Measurements from ENCODE around the gene TULP1. TPM values are rescaled to one million over a fixed set of nuclear protein-coding genes. Genes with fewer than 3 reads are reported as not detected.

TULP1 gene
- total and polyA plus RNA-seq, 10 donors = 0.03 to 0.09 (median 0.04) TPM; not detected in 7

DNA sequence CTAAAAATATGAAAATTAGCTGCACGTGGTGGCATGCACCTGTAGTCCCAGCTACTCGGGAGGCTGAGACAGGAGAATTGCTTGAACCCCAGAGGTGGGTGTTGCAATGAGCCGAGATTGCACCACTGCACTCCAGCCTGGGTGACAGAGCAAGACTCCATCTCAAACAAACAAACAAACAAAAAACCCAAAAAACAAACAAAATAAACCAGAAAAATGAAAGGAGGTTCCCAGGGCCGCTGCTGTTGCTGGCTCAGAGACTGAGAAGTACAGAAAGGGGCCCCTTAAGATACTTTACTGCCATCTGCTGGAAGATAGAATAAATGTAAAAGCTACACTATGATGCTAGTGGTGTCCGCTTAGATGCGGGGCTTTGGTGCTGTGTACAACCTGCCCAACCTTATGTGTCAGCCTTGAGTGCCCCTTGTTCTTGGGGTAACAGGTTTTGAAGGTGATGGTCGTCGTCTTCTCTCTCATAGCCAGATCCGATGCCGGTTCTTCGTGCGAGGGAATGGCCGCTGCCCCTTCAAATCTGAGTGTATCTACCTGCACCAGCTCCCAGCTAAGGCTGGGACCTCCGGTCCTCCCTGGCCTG lies 63.3 kb downstream of the TULP1 start:
- Histone ChIP-seq H3K36me3 (no peaks in the 10 kb centered on the region), H3K4me3 (no peak overlapping the region), H3K27me3 (replicated peaks in 1 of 7) (no peaks in the 10 kb centered on the region), H3K9me3 (no peaks in the 10 kb centered on the region), H3K27ac (no peak overlapping the region), H3K4me1 (peaks cover 22 to 48% (median 31%) of the 10 kb centered on the region in 6 donors)
- no peak for DNase-seq
- whole genome bisulfite sequencing, 5 donors = 31 to 41% (median 34%) methylated on average over 14 of the region's 14 CpGs
- intact Hi-C loops (cut with DNase I; ENCODE audit: low total_unique reads) = no loop called here
- no peak for TF ChIP-seq POLR2A (IDR thresholded peaks at IDR 0.05)
- TF ChIP-seq, protein P1, sequence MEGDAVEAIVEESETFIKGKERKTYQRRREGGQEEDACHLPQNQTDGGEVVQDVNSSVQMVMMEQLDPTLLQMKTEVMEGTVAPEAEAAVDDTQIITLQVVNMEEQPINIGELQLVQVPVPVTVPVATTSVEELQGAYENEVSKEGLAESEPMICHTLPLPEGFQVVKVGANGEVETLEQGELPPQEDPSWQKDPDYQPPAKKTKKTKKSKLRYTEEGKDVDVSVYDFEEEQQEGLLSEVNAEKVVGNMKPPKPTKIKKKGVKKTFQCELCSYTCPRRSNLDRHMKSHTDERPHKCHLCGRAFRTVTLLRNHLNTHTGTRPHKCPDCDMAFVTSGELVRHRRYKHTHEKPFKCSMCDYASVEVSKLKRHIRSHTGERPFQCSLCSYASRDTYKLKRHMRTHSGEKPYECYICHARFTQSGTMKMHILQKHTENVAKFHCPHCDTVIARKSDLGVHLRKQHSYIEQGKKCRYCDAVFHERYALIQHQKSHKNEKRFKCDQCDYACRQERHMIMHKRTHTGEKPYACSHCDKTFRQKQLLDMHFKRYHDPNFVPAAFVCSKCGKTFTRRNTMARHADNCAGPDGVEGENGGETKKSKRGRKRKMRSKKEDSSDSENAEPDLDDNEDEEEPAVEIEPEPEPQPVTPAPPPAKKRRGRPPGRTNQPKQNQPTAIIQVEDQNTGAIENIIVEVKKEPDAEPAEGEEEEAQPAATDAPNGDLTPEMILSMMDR (IDR thresholded peaks at IDR 0.05 in 8 of 11, conservative IDR thresholded peaks at IDR 0.05 in 3 of 11) = peak; percentile 63 to 84 (median 78)

DNA sequence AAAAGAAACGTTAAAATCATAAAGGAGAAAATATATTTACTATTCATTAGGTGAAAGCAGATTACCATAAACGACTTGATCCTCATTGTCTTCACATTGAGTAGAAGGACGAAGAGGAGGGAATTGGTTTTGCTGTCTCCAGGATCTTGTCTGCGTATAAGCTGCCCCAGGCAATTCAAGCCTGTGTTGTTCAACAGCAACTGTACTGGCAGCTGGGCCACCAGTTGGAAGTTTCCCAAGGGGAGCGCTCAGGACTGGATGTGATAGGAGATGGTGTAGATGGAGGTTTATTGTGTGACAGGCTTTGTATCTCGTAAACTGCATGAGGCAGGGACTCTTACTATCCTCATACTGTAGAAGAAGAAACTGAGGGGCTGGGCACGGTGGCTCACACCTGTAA lies 64.5 kb downstream of the TULP1 start:
- no peak overlapping the region for H3K27ac ChIP-seq
- WGBS, 5 donors = 76 to 86% (median 81%) methylated on average over 7 of the region's 7 CpGs
- no peak for DNase-seq
- no peaks in the 10 kb centered on the region for H3K27me3 ChIP-seq (replicated peaks in 1 of 7)
- TF ChIP-seq, protein P1 (IDR thresholded peaks at IDR 0.05 in 8 of 11, conservative IDR thresholded peaks at IDR 0.05 in 3 of 11) = no peak
- no peak for TF ChIP-seq POLR2AphosphoS5 (IDR thresholded peaks at IDR 0.05)
- no peak for TF ChIP-seq POLR2A (IDR thresholded peaks at IDR 0.05)
- intact Hi-C loops (cut with DNase I; ENCODE audit: low total_unique reads) = no loop called here
- H3K36me3 ChIP-seq = no peaks in the 10 kb centered on the region
- H3K4me3 ChIP-seq = no peak overlapping the region
- no peaks in the 10 kb centered on the region for H3K9me3 ChIP-seq
- H3K4me1 ChIP-seq = peaks cover 13 to 36% (median 24%) of the 10 kb centered on the region in 6 donors

Small RNAs within 50 kb of the gene (microRNA-seq; reads per million reads assigned to microRNA genes)
- gene MIR7111 = 0 to 0.57 (median 0) reads per million in 3 donors

Small RNAs within 50 kb of the gene (small RNA-seq; reads per million reads assigned to genes)
- 0 to 0.17 (median 0) reads per million in 4 donors for gene MIR7111

Other genes with a start within 250 kb of the TULP1 start
- gene DEF6, start 215.1 kb downstream of the TULP1 start, total RNA-seq = 10 to 100 TPM; 57.9 to 89.0 (median 72.1) TPM
- gene DEF6, start 215.1 kb downstream of the TULP1 start, polyA plus RNA-seq = 100 to 1,000 TPM in 1 of 3 donors, 10 to 100 TPM in 2; 63.2 to 132 (median 74.3) TPM
- 10 to 100 TPM; 24.5 to 37.4 (median 34.9) TPM for gene PPARD, start 170.3 kb downstream of the TULP1 start, total RNA-seq
- 10 to 100 TPM in 2 of 3 donors, 1 to 10 TPM in 1; 9.4 to 16.8 (median 12.7) TPM for gene PPARD, start 170.3 kb downstream of the TULP1 start, polyA plus RNA-seq
- gene FANCE, start 60.6 kb downstream of the TULP1 start, total RNA-seq = 1 to 10 TPM; 3.2 to 5.8 (median 4.3) TPM
- 1 to 10 TPM; 2.9 to 5.4 (median 3.6) TPM for gene FANCE, start 60.6 kb downstream of the TULP1 start, polyA plus RNA-seq
- 1,000 to 10,000 TPM in 4 of 7 donors, 100 to 1,000 TPM in 3; 962 to 1,187 (median 1,013) TPM for gene RPL10A, start 44.5 kb downstream of the TULP1 start, total RNA-seq
- 1,000 to 10,000 TPM; 2,382 to 3,148 (median 2,560) TPM for gene RPL10A, start 44.5 kb downstream of the TULP1 start, polyA plus RNA-seq
- 10 to 100 TPM in 3 of 7 donors, 1 to 10 TPM in 4; 2.8 to 15.2 (median 9.3) TPM for gene TEAD3, start 15.8 kb downstream of the TULP1 start, total RNA-seq
- 1 to 10 TPM; 2.5 to 4.4 (median 2.9) TPM for gene TEAD3, start 15.8 kb downstream of the TULP1 start, polyA plus RNA-seq
- gene FKBP5, start 176.0 kb upstream of the TULP1 start, total RNA-seq = 100 to 1,000 TPM in 5 of 7 donors, 10 to 100 TPM in 2; 39.9 to 368 (median 241) TPM
- 10 to 100 TPM; 23.8 to 88.9 (median 75.9) TPM for gene FKBP5, start 176.0 kb upstream of the TULP1 start, polyA plus RNA-seq
- 1 to 10 TPM in 2 of 7 donors, under 1 TPM in 5; 0.23 to 1.6 (median 0.97) TPM for gene ARMC12, start 224.1 kb upstream of the TULP1 start, total RNA-seq
- 1 to 10 TPM; 2.0 to 4.1 (median 2.7) TPM for gene ARMC12, start 224.1 kb upstream of the TULP1 start, polyA plus RNA-seq